Measurements from ENCODE around the gene TACO1.

GRCh38 chr17:63596856-63597586 is 3.7 kb upstream of the TACO1 start:
- TF ChIP-seq CTCF (conservative IDR thresholded peaks at IDR 0.05; ENCODE audit: low read depth in 2 of 2) = no peak
- no peak for TF ChIP-seq REST (IDR thresholded peaks at IDR 0.05; ENCODE audit: unreplicated experiment)
- no peak for TF ChIP-seq EZH2phosphoT487 (IDR thresholded peaks at IDR 0.05; ENCODE audit: unreplicated experiment)

Data from GM23338 (cell line).